ENCODE results near the gene RPEL1.

The RPEL1 gene

GRCh38 chr10:103231047-103231551 lies 14.6 kb upstream of the RPEL1 start:
- no peak overlapping the region for H3K4me3 ChIP-seq (ENCODE audit: insufficient read depth, low read length, poor library complexity, severe bottlenecking)
- TF ChIP-seq CTCF (IDR thresholded peaks at IDR 0.05; ENCODE audit: insufficient read depth, low read length, poor library complexity, severe bottlenecking): no peak
- no peak for TF ChIP-seq EZH2phosphoT487 (conservative IDR thresholded peaks at IDR 0.05; ENCODE audit: low read length)

GRCh38 chr10:103232131-103232673 lies 13.5 kb upstream of the RPEL1 start:
- Histone ChIP-seq H3F3A (ENCODE audit: insufficient read depth) (no peaks in the 10 kb centered on the region), H3K9me3 (ENCODE audit: insufficient read depth, low read length) (no peaks in the 10 kb centered on the region), H3K9ac (ENCODE audit: low read length) (no peak overlapping the region), H3K36me3 (ENCODE audit: low read length) (no peaks in the 10 kb centered on the region), H3K27ac (ENCODE audit: low read depth, low read length) (no peak overlapping the region), H3K9me2 (replicated peaks; ENCODE audit: insufficient read depth, low read length) (no peaks in the 10 kb centered on the region), H4K20me1 (ENCODE audit: low read depth, low read length) (no peaks in the 10 kb centered on the region), H2AFZ (ENCODE audit: low read depth, low read length, severe bottlenecking) (no peak overlapping the region), H3K79me2 (ENCODE audit: insufficient read depth, low read length) (no peaks in the 10 kb centered on the region), H3K27me3 (ENCODE audit: low read length) (no peaks in the 10 kb centered on the region), H3K4me3 (ENCODE audit: insufficient read depth, low read length, poor library complexity, severe bottlenecking) (no peak overlapping the region), H3K4me2 (ENCODE audit: low read depth, low read length, poor library complexity, severe bottlenecking) (no peak overlapping the region)
- TF ChIP-seq EZH2phosphoT487 (conservative IDR thresholded peaks at IDR 0.05; ENCODE audit: low read length) (no peak), CTCF (IDR thresholded peaks at IDR 0.05; ENCODE audit: insufficient read depth, low read length, poor library complexity, severe bottlenecking) (no peak)

More at GRCh38 chr10:103231047-103231551, 14.6 kb upstream of the RPEL1 start:
- no peaks in the 10 kb centered on the region for H3K79me2 ChIP-seq (ENCODE audit: insufficient read depth, low read length)
- H4K20me1 ChIP-seq (ENCODE audit: low read depth, low read length): no peaks in the 10 kb centered on the region
- no peak overlapping the region for H2AFZ ChIP-seq (ENCODE audit: low read depth, low read length, severe bottlenecking)
- no peak overlapping the region for H3K4me2 ChIP-seq (ENCODE audit: low read depth, low read length, poor library complexity, severe bottlenecking)
- H3K27me3 ChIP-seq (ENCODE audit: low read length): no peaks in the 10 kb centered on the region
- H3K9ac ChIP-seq (ENCODE audit: low read length): no peak overlapping the region
- H3K9me3 ChIP-seq (ENCODE audit: insufficient read depth, low read length): no peaks in the 10 kb centered on the region
- H3K36me3 ChIP-seq (ENCODE audit: low read length): no peaks in the 10 kb centered on the region
- H3K27ac ChIP-seq (ENCODE audit: low read depth, low read length): no peak overlapping the region
- H3K9me2 ChIP-seq (replicated peaks; ENCODE audit: insufficient read depth, low read length): no peaks in the 10 kb centered on the region
- no peaks in the 10 kb centered on the region for H3F3A ChIP-seq (ENCODE audit: insufficient read depth)

GRCh38 chr10:103232772-103233488 lies 12.8 kb upstream of the RPEL1 start:
- Histone ChIP-seq H3K9ac (ENCODE audit: low read length) (no peak overlapping the region), H3K4me2 (ENCODE audit: low read depth, low read length, poor library complexity, severe bottlenecking) (no peak overlapping the region), H3K79me2 (ENCODE audit: insufficient read depth, low read length) (no peaks in the 10 kb centered on the region), H3K4me3 (ENCODE audit: insufficient read depth, low read length, poor library complexity, severe bottlenecking) (no peak overlapping the region), H3K9me3 (ENCODE audit: insufficient read depth, low read length) (no peaks in the 10 kb centered on the region), H3F3A (ENCODE audit: insufficient read depth) (no peaks in the 10 kb centered on the region), H2AFZ (ENCODE audit: low read depth, low read length, severe bottlenecking) (no peak overlapping the region), H3K27me3 (ENCODE audit: low read length) (no peaks in the 10 kb centered on the region), H3K9me2 (replicated peaks; ENCODE audit: insufficient read depth, low read length) (no peaks in the 10 kb centered on the region), H3K36me3 (ENCODE audit: low read length) (no peaks in the 10 kb centered on the region), H4K20me1 (ENCODE audit: low read depth, low read length) (no peaks in the 10 kb centered on the region), H3K27ac (ENCODE audit: low read depth, low read length) (no peak overlapping the region)
- no peak for TF ChIP-seq CTCF (IDR thresholded peaks at IDR 0.05; ENCODE audit: insufficient read depth, low read length, poor library complexity, severe bottlenecking)
- no peak for TF ChIP-seq EZH2phosphoT487 (conservative IDR thresholded peaks at IDR 0.05; ENCODE audit: low read length)
